OCI-LY3 (cell line): ENCODE results near the gene PAPOLB.

Experiments
- EZH2phosphoT487 ChIP-seq: fragments of 200-600 bp; shearing (Covaris generic); IDR thresholded peaks from 2 replicates; pipeline ENCODE4 v1.6.1; 2018; ENCODE audit warnings: antibody characterized with exemption, mixed run types, low read depth
- TF ChIP-seq, protein P1 (sequence below): fragments of 200-600, 300-600 bp; sonication (generic); IDR thresholded peaks from 2 replicates; pipeline ENCODE4 v1.5.1; 2014; ENCODE audit warnings: antibody characterized with exemption, low read length, low read depth

DNA sequence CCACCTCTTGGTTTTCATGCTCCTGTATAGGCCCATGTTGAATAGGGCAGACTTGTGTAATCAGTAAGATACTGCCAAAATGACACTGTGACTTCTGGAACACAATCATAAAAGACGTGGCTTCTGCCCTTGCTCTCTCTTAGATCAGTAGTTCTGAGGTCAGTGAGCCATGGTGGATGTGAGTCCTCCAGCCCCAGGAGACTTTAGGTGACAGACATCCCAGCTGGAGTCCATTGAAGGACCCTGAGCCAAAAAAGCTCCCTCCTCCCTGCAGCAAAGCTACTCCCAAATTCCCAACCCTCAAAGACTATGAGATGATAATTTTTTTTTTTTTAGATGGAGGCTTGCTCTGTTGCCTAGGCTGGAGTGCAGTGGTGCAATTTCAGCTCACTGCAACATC, 24.8 kb upstream of the PAPOLB start:
- TF ChIP-seq, protein P1, sequence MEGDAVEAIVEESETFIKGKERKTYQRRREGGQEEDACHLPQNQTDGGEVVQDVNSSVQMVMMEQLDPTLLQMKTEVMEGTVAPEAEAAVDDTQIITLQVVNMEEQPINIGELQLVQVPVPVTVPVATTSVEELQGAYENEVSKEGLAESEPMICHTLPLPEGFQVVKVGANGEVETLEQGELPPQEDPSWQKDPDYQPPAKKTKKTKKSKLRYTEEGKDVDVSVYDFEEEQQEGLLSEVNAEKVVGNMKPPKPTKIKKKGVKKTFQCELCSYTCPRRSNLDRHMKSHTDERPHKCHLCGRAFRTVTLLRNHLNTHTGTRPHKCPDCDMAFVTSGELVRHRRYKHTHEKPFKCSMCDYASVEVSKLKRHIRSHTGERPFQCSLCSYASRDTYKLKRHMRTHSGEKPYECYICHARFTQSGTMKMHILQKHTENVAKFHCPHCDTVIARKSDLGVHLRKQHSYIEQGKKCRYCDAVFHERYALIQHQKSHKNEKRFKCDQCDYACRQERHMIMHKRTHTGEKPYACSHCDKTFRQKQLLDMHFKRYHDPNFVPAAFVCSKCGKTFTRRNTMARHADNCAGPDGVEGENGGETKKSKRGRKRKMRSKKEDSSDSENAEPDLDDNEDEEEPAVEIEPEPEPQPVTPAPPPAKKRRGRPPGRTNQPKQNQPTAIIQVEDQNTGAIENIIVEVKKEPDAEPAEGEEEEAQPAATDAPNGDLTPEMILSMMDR = no peak
- no peak for TF ChIP-seq EZH2phosphoT487
